Muscle layer of duodenum (tissue), 2 donors: ENCODE data around the gene CEPT1.
A peak's percentile ranks its signal among the peaks of the same experiment; 100 is the strongest.

Source experiments
- H3K27ac ChIP-seq: one replicate; pipeline ENCODE4 v1.7.0; 2013; ENCODE audit warnings: mild to moderate bottlenecking, low read length
- H3K27me3 ChIP-seq: one replicate; pipeline ENCODE4 v1.7.0; 2013; ENCODE audit warnings: low read depth, mild to moderate bottlenecking, control low read depth, low read length
- H3K36me3 ChIP-seq, 2 donors: one replicate each; pipeline ENCODE4 v1.7.0; 2013; ENCODE audit warnings: low read length in 2 of 2, control low read depth in 1 of 2, mild to moderate bottlenecking in 1 of 2; ENCODE audit not compliant: insufficient read depth in 2 of 2, control insufficient read depth in 1 of 2
- H3K4me1 ChIP-seq, 2 donors: one replicate each; pipeline ENCODE4 v1.7.0; 2013; ENCODE audit warnings: low read length in 2 of 2, mild to moderate bottlenecking in 2 of 2, control low read depth in 1 of 2, moderate library complexity in 1 of 2; ENCODE audit not compliant: insufficient read depth in 2 of 2, control insufficient read depth in 1 of 2
- H3K4me3 ChIP-seq, 2 donors: one replicate each; pipeline ENCODE4 v1.7.0; 2013; ENCODE audit warnings: low read length in 2 of 2, low read depth in 1 of 2, mild to moderate bottlenecking in 1 of 2
- H3K9me3 ChIP-seq, 2 donors: one replicate each; pipeline ENCODE4 v1.7.0; 2013; ENCODE audit warnings: low read length in 2 of 2, control low read depth in 1 of 2, mild to moderate bottlenecking in 1 of 2; ENCODE audit not compliant: control insufficient read depth in 1 of 2
- donor health status: healthy.

The CEPT1 gene

DNA sequence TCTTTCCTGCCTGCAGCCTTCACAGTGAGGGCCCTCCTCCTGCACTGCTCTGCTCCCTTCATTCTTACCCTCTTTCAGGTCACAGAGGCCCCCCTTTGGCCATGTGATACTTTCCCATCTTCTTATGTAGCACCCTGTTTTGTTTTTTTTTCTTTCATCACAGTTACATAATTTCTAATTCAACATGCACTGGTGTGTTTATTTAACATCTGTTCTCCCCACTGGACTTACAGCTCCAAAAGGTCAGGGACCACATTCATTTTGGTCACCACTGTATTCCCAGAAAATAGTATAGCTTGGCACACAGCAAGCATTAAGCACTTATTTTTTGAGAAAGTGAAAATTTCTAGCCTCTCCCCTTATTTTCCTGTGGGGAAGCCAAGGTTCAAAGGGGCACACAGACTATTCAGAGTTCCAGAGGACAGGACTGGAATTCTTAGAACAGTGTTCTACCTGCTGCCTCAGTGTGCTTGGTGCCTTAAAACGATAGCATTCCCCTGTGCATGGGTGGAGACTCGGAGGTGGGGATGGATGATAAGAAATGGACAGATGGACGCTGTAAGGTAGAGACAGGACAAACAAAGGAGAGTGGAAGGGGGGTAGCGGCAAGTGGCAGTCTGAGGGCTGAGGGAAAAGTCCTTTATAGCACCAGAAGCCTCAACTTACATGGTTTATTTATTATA lies 55.1 kb downstream of the CEPT1 start:
- no peaks in the 10 kb centered on the region for H3K27me3 ChIP-seq
- H3K36me3 ChIP-seq = peaks cover 0 to 4% of the 10 kb centered on the region in 2 donors
- H3K4me1 ChIP-seq = peaks cover 25 to 47% of the 10 kb centered on the region in 2 donors
- no peaks in the 10 kb centered on the region for H3K9me3 ChIP-seq
- H3K4me3 ChIP-seq = no peak overlapping the region
- no peak overlapping the region for H3K27ac ChIP-seq

DNA sequence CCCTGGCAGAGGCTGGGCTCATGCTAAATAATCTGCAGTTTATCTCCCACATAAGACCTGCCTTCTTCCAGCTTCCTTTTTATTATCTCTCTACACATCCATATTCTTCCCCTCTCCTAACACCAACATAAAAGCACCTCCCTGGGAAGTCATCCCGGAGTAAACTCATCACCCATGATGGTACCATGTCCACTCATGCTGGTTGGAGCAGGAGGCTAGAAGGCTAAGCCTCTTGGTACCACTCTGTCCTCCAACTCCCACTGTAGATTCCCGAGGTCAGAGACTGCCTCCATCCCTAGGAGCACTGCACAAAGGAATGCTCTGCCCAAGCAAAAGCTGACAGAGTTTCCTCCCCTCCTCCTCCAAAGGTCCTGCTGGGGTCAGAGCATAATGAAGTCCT lies 56.2 kb downstream of the CEPT1 start:
- Histone ChIP-seq H3K9me3 (no peaks in the 10 kb centered on the region), H3K27ac (no peak overlapping the region), H3K4me1 (peaks cover 21 to 43% of the 10 kb centered on the region in 2 donors), H3K27me3 (no peaks in the 10 kb centered on the region), H3K4me3 (no peak overlapping the region), H3K36me3 (peaks cover 0 to 4% of the 10 kb centered on the region in 2 donors)

DNA sequence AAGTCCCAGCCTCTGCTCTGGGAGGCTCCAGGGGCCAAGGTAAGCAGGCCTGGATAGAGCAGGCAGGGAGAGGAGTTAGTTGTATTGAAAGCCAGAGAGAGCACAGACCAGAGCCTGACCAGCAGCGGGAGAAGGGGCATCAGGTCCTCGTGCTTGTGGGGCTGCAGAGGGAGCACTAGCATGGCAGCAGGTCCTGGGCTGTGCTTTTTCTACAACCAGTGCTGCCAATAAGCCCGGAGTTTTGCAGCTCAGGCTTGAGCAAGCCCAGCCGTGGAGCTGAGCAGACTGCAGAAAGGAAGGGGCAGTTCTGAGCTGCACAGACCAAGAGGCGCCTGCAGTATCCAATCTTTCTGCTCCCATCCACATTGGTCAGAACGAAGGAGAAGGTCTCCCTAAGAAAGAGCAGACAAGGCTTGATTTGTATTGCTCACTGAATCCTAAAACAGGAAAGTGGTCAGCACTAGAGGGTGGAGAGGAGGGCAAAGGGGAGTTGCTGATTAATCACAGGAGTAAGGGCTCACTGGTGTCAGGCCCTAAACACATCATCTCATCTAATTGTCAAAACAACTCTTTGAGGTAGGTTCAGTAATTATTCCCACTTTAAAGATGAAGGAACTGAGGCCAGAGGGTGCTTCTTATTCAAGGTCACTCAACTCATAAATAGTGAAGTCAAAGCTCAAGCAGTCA lies 57.7 kb downstream of the CEPT1 start:
- Histone ChIP-seq H3K27me3 (no peaks in the 10 kb centered on the region), H3K9me3 (no peaks in the 10 kb centered on the region), H3K36me3 (peaks cover 0 to 4% of the 10 kb centered on the region in 2 donors), H3K27ac (no peak overlapping the region), H3K4me3 (peak overlapping the region in 1 of 2 donors; percentile 32), H3K4me1 (peaks cover 9 to 43% of the 10 kb centered on the region in 2 donors)

DNA sequence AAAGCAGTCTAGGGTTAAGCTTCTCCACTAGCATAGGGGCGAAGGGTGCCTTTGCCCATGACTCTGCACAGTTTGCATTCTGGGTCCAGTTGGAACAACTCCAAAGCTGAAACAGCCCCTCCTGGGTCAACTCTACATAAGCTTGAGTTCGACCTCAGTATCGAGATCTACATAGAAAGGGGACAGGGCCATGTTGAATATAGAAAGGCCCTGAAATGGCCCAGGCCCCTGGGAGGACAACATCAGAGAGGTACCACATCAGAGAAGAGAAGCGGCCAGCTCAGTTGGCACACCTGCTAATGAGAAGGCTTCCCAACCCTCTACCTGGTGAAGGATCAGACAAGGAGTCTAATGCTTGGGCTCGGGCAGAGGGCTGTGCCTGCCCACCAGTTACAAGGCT lies 58.8 kb downstream of the CEPT1 start:
- peak overlapping the region; percentile 72 for H3K27ac ChIP-seq
- H3K27me3 ChIP-seq = no peaks in the 10 kb centered on the region
- no peaks in the 10 kb centered on the region for H3K9me3 ChIP-seq
- H3K36me3 ChIP-seq = peaks cover 0 to 4% of the 10 kb centered on the region in 2 donors
- H3K4me1 ChIP-seq = peaks cover 9 to 35% of the 10 kb centered on the region in 2 donors
- peak overlapping the region in 1 of 2 donors; percentile 32 for H3K4me3 ChIP-seq

DNA sequence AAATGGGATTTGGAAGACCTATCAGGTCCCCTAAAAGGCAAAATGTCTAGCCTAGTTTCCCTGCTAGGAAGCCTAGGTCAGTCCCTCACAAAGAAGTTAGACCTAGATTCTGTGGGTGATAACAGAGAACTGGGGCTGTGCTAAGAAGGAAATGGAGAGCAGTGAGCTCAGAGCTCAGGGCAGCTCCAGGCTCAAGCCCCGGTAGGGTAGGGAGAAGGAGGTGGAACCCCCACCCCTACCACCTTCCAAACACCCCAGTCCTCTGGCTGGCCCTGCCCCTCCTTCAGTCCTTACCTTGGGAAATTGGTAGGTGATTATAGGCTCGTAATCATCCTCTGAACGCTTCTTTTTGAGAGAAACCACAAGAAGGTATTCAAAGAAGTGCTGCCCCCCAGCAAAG lies 59.3 kb downstream of the CEPT1 start:
- H3K9me3 ChIP-seq = no peaks in the 10 kb centered on the region
- H3K4me1 ChIP-seq = peaks cover 9 to 31% of the 10 kb centered on the region in 2 donors
- peaks cover 0 to 4% of the 10 kb centered on the region in 2 donors for H3K36me3 ChIP-seq
- peak overlapping the region; percentile 72 for H3K27ac ChIP-seq
- H3K27me3 ChIP-seq = no peaks in the 10 kb centered on the region
- H3K4me3 ChIP-seq = peak overlapping the region; percentile 15 to 32

DNA sequence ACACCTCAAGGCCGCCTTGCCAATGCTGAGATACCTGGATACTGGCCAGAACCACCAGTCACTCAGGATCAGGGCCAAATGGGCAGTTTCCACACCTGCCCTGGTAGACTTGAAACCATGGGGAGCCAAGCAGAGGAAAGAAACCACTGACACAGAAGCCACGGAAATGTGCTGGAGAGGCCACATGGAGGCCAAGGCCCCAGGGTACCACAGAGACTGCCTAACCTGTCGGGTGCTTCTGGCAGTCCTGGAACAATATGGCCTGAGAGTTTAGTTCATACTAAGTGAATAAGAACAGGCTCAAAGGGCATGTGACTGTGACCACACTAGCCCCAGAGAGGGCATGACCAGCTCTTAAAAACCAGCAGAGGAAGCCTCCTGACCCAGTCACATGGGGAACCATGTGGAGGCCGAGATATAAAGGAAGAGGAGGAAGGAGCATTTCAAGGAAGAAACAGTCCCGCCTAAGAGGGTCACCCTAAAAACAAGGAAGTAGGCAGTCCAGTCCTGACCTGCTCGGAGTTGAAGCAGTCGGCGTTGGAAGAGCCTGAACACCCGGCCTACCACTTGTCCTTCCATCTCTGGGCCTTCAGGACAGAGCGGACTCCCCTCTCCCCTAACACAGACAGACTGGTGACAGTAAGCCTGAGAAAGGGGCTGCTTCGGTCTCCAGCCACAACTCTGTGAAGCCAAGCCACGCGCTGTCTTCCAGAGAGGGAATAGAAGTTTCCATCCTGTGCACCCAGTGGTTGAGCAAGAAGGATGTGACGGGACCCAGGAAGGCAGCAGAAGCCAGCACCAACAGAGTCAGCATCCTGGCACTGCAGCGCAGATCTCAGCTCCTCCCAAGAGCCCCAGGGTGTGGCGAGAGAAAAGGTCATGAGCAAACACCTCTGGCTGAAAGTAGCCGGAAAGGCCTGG lies 60.1 kb downstream of the CEPT1 start, which contains the start of gene DENND2D:
Gene DENND2D (minus strand): TSS at position 766 of the 921 bp plus-strand sequence. CDS start 187 bp downstream, at position 579.
- no peaks in the 10 kb centered on the region for H3K27me3 ChIP-seq
- H3K27ac ChIP-seq = peak within 1 kb of the TSS; percentile 72
- H3K4me3 ChIP-seq = peak within 1 kb of the TSS; percentile 15 to 32
- H3K36me3 ChIP-seq = peaks cover 0 to 4% of the 10 kb centered on the region in 2 donors
- peaks cover 9 to 23% of the 10 kb centered on the region in 2 donors for H3K4me1 ChIP-seq
- H3K9me3 ChIP-seq = no peaks in the 10 kb centered on the region

DNA sequence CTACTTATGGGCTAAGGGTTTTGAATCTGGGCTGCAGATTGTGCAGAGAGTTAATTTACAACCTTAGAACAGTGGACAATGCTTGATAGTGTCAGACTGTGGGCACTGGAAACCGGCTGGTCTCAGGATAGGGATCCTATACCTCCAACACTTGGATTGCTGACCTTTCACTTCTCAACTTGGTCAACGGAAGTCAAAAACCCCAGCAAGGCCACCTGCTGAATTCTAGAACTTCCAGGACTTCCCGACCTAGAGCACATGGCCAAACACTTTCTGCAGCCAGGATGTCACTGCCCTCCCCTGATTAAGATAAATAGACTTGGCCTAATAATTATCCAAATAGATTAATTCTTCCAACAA lies 60.8 kb downstream of the CEPT1 start:
- peak overlapping the region in 1 of 2 donors; percentile 13 for H3K4me3 ChIP-seq
- no peaks in the 10 kb centered on the region for H3K9me3 ChIP-seq
- H3K27ac ChIP-seq = peak overlapping the region; percentile 72
- peaks cover 0 to 4% of the 10 kb centered on the region in 2 donors for H3K36me3 ChIP-seq
- no peaks in the 10 kb centered on the region for H3K27me3 ChIP-seq
- H3K4me1 ChIP-seq = peaks cover 9 to 20% of the 10 kb centered on the region in 2 donors

DNA sequence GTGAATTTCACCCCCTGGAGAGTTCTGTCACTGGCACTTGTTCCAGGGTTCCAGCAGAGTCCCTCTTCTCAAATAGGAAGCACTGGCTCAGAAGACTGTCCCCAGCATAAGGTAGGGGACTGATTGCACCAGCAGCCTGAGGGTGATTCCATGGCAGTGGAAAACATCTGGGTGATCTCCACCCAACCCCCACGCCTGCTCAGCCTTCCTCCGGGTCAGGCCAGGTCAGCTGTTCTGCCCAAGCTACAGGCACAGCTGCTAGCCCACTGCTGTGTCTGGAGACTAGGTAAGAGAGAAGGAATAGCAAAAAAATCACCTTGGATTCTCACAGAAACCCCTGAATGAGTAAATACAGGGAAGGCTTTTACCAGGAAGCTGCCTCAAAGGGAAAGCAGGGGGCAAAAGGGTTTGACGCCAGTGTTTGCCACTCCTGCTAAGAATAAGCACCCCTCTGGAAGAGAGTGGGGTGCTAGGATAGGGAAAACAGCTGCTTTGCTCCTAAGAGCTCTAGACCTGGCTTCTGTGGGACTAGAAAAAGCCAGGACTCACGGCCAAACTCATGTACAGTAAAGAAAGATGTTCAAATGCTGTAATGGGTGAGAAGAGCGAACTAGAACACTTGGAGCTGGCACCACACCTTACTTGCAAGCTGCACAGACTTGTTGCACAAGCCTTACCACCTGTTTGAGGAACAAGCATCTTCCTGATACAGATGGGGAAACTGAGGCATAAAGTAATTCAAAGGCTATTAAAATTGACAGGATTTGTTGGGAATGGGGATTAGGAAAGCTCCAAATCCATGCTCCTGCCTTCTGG lies 61.5 kb downstream of the CEPT1 start:
- no peaks in the 10 kb centered on the region for H3K9me3 ChIP-seq
- H3K4me1 ChIP-seq = peaks cover 9 to 20% of the 10 kb centered on the region in 2 donors
- no peaks in the 10 kb centered on the region for H3K36me3 ChIP-seq
- H3K27me3 ChIP-seq = no peaks in the 10 kb centered on the region
- H3K4me3 ChIP-seq = peak overlapping the region in 1 of 2 donors; percentile 13
- H3K27ac ChIP-seq = peak overlapping the region; percentile 72

DNA sequence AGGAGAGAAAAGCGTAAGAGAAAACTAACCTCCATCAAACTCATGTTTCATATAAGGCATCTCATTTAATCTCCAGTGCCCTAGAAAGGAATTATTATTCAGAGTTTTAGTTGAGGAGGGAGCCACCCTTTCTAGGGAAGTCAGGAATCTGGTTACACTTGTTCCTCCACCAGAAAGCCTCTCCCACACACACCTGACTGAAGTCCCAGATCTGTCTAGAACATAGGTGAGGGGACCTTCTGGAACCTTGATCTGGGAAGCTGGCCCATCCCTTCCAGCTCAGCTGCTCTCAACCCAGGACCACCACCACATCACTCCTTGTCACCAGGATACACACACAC lies 62.3 kb downstream of the CEPT1 start:
- Histone ChIP-seq H3K27me3 (no peaks in the 10 kb centered on the region), H3K4me1 (peaks cover 9 to 16% of the 10 kb centered on the region in 2 donors), H3K27ac (peak overlapping the region; percentile 82), H3K36me3 (no peaks in the 10 kb centered on the region), H3K9me3 (no peaks in the 10 kb centered on the region), H3K4me3 (no peak overlapping the region)

DNA sequence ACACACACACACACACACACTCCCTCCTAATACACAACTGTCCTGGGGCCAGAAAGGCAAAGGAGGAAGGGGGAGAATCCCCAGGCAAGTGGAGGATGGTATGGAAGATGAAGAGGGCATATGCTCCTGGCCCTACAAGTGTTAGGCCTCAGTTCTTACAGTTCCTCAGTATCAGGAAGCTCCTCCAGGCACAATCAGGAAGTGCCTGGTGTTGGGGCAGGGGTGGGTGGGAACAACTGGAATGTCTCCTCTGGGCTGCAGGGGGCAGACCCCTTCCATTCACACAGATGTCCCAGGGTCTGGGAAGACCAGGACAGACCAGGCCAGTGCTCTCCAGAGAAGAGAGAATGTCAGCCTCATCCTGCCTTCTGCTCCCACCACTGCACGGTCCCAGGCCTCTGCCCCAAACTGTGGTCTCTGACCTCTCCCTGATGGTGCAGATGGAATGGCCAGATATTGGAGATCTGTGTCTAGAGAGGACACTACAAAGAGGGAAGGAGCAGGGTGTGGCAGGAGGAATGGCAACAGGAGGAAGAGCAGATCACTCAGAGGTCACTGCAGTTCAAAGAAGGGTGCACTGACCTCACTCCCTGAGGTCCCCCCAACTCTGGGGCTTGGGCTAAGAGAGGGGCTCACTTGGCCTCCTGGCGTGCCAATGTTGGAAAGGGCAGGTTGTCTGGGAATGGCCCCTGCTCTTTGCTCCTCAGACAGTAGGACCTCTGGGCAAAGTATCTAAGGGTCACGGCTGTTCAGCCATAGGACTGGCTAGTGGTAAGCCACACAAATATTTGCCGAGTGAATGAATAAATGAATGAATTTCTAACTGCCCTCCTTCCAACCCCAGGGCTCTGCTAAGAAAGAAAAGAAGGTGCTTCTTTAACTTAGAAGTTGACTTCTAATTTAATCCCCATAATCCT lies 62.9 kb downstream of the CEPT1 start:
- H3K27me3 ChIP-seq = no peaks in the 10 kb centered on the region
- H3K36me3 ChIP-seq = no peaks in the 10 kb centered on the region
- H3K9me3 ChIP-seq = no peaks in the 10 kb centered on the region
- peaks cover 9 to 14% of the 10 kb centered on the region in 2 donors for H3K4me1 ChIP-seq
- H3K4me3 ChIP-seq = peak overlapping the region; percentile 61 to 84
- H3K27ac ChIP-seq = peak overlapping the region; percentile 82
